ENCODE measurements around the gene LIMA1. TPM values are rescaled to one million over a fixed set of nuclear protein-coding genes. Genes with fewer than 3 reads are reported as not detected.
"Not testable (repeated sequence)": the region's sequence is repeated elsewhere in the genome, so short reads cannot be mapped to it uniquely, and the experiment has no call there.

LIMA1 gene
- total RNA-seq, 1 donor from 2014 or later = 54.3 TPM

DNA sequence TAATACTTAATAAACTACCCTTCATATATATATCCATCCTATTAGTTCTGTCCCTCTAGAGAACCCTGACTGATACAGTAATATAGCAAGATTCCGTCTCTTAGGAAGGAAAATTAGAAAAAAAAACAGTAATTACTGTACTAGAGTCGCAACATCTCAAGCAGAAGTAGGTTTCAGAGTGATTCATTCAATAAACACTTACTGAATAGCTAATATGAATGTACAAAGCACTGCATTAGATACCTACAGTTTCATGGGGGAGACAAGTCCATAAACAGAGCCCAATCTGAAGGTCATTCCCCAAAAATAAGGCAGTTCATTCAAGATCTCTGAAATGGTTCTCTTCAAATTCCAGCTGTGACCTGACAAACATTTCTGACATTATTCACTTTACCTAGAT is 126.1 kb downstream of the LIMA1 start:
- Histone ChIP-seq H3K9me3 (ENCODE audit: control insufficient read depth in 3 of 3, low read length in 3 of 3) (no peaks in the 10 kb centered on the region), H3K36me3 (ENCODE audit: control insufficient read depth in 3 of 3, insufficient read depth in 3 of 3, low read length in 3 of 3) (no peaks in the 10 kb centered on the region), H3K4me1 (ENCODE audit: control insufficient read depth in 3 of 3, insufficient read depth in 3 of 3, low read length in 3 of 3) (no peaks in the 10 kb centered on the region), H3K4me3 (ENCODE audit: low read length in 3 of 3) (no peak overlapping the region), H3K27me3 (ENCODE audit: control insufficient read depth in 3 of 3, insufficient read depth in 3 of 3, low read length in 3 of 3) (no peaks in the 10 kb centered on the region), H3K9ac (ENCODE audit: low read depth in 1 of 3, low read length in 3 of 3) (no peak overlapping the region), H3K27ac (ENCODE audit: low read depth, low read length) (no peak overlapping the region)

DNA sequence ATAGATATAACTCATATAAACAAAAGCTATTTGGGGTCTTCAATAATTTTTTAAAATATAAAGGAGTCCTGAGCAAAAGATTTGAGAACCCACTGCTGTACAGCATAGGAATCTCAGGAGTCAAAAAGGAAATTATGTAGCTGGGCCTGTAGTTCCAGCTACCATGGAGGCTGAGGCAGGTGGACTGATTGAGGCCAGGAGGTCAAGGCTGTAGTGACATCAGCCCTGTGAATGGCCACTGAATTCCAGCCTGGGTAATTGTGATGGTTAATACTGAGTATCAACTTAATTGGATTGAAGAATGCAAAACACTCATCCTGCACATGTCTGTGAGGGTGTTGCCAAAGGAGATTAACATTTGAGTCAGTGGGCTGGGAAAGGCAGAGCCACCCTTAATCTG is 126.7 kb downstream of the LIMA1 start:
- no peak overlapping the region for H3K27ac ChIP-seq (ENCODE audit: low read depth, low read length)
- no peaks in the 10 kb centered on the region for H3K9me3 ChIP-seq (ENCODE audit: control insufficient read depth in 3 of 3, low read length in 3 of 3)
- H3K4me3 ChIP-seq (ENCODE audit: low read length in 3 of 3) = no peak overlapping the region
- no peaks in the 10 kb centered on the region for H3K27me3 ChIP-seq (ENCODE audit: control insufficient read depth in 3 of 3, insufficient read depth in 3 of 3, low read length in 3 of 3)
- no peak overlapping the region for H3K9ac ChIP-seq (ENCODE audit: low read depth in 1 of 3, low read length in 3 of 3)
- H3K4me1 ChIP-seq (ENCODE audit: control insufficient read depth in 3 of 3, insufficient read depth in 3 of 3, low read length in 3 of 3) = no peaks in the 10 kb centered on the region
- no peaks in the 10 kb centered on the region for H3K36me3 ChIP-seq (ENCODE audit: control insufficient read depth in 3 of 3, insufficient read depth in 3 of 3, low read length in 3 of 3)

DNA sequence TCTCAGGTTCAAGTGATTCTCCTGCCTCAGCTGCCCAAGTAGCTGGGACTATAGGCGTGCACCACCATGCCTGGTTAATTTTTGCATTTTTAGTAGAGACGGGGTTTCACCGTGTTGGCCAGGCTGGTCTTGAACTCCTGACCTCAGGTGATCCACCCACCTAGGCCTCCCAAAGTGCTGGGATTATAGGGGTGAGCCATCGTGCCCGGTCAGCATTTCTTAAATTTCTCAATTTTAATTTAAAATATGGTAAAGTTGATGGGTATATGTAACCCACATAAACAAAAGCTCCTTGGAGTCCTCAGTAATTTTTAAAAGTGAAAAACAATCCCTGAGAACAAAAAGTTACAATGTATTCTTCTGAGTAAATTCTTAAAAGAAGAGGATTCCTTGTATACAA is 128.4 kb downstream of the LIMA1 start:
- not testable (repeated sequence) for H3K9me3 ChIP-seq (ENCODE audit: control insufficient read depth in 3 of 3, low read length in 3 of 3); H3K4me1 ChIP-seq (ENCODE audit: control insufficient read depth in 3 of 3, insufficient read depth in 3 of 3, low read length in 3 of 3); H3K27me3 ChIP-seq (ENCODE audit: control insufficient read depth in 3 of 3, insufficient read depth in 3 of 3, low read length in 3 of 3); H3K4me3 ChIP-seq (ENCODE audit: low read length in 3 of 3); H3K36me3 ChIP-seq (ENCODE audit: control insufficient read depth in 3 of 3, insufficient read depth in 3 of 3, low read length in 3 of 3); H3K27ac ChIP-seq (ENCODE audit: low read depth, low read length); H3K9ac ChIP-seq (ENCODE audit: low read depth in 1 of 3, low read length in 3 of 3)

DNA sequence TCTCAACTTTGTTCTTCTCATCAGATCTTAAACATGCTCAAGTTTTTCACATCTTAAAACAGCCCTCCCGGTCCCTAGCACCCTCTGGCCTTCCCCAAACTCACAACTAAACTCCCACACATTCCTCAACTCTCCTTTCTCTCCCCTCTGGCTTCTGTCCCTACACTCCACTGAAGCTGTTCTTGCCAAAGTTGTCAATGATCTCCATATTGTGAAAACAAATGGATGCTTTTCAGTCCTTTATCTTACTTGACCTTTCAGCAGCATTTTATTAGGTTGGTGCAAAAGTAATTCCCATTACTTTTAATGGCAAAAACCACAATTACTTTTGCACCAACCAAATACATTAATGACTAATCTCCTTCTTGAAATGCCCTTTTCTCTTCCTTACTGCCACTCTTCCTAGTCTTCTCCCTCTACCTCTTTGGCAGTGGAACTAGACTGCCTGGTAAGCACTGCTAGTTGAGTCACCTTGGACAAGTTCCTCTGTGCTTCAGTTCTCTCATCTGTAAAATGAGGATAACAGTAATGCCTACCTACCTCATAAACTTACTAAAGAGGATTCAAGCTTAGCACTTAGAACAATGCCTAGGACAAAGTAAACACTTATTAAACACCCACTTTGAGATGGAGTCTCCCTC is 132.2 kb downstream of the LIMA1 start:
- Histone ChIP-seq H3K4me1 (ENCODE audit: control insufficient read depth in 3 of 3, insufficient read depth in 3 of 3, low read length in 3 of 3) (peaks cover 0 to 5% (median 5%) of the 10 kb centered on the region in 3 donors), H3K4me3 (ENCODE audit: low read length in 3 of 3) (no peak overlapping the region), H3K27ac (ENCODE audit: low read depth, low read length) (no peak overlapping the region), H3K9me3 (ENCODE audit: control insufficient read depth in 3 of 3, low read length in 3 of 3) (no peaks in the 10 kb centered on the region), H3K27me3 (ENCODE audit: control insufficient read depth in 3 of 3, insufficient read depth in 3 of 3, low read length in 3 of 3) (no peaks in the 10 kb centered on the region), H3K36me3 (ENCODE audit: control insufficient read depth in 3 of 3, insufficient read depth in 3 of 3, low read length in 3 of 3) (no peaks in the 10 kb centered on the region), H3K9ac (ENCODE audit: low read depth in 1 of 3, low read length in 3 of 3) (no peak overlapping the region)

DNA sequence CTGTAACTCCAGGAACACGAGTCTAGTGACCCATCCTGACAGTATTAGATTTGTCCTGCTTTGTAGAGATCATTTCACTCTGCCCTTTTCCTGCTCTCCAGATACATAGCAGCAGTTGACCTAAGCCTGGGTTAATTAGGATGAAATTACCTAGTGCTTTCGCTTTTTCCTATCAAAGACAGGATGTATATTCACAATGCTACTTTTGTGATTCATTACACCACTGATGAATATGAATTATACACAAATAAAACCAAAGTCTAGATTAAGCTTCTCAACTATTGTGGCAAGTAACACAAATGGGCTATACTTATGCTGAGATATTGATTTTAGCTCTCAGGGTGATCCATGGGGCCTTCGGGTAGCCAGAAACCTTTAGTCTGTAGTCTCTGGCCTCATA is 134.0 kb downstream of the LIMA1 start:
- peaks cover 0 to 5% (median 5%) of the 10 kb centered on the region in 3 donors for H3K4me1 ChIP-seq (ENCODE audit: control insufficient read depth in 3 of 3, insufficient read depth in 3 of 3, low read length in 3 of 3)
- no peak overlapping the region for H3K4me3 ChIP-seq (ENCODE audit: low read length in 3 of 3)
- no peak overlapping the region for H3K9ac ChIP-seq (ENCODE audit: low read depth in 1 of 3, low read length in 3 of 3)
- H3K9me3 ChIP-seq (ENCODE audit: control insufficient read depth in 3 of 3, low read length in 3 of 3) = no peaks in the 10 kb centered on the region
- H3K27ac ChIP-seq (ENCODE audit: low read depth, low read length) = no peak overlapping the region
- no peaks in the 10 kb centered on the region for H3K36me3 ChIP-seq (ENCODE audit: control insufficient read depth in 3 of 3, insufficient read depth in 3 of 3, low read length in 3 of 3)
- H3K27me3 ChIP-seq (ENCODE audit: control insufficient read depth in 3 of 3, insufficient read depth in 3 of 3, low read length in 3 of 3) = no peaks in the 10 kb centered on the region

DNA sequence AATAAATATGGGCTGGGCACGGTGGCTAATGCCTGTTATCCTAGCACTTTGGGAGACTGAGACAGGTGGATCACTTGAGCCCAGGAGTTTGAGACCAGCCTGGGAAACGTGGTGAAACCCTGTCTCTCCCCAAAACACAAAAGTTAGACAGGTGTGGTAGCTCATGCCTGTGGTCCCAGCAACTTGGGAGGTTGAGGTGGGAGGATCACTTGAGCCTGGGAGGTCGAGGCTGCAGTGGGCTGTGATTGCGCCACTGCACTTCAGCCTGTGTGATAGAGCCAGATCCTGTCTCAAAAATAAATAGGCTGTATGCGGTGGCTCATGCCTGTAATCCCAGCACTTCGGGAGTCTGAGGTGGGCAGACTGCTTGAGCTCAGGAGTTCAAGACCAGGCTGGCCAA is 135.3 kb downstream of the LIMA1 start:
- H3K27ac ChIP-seq (ENCODE audit: low read depth, low read length); H3K36me3 ChIP-seq (ENCODE audit: control insufficient read depth in 3 of 3, insufficient read depth in 3 of 3, low read length in 3 of 3); H3K4me3 ChIP-seq (ENCODE audit: low read length in 3 of 3); H3K9ac ChIP-seq (ENCODE audit: low read depth in 1 of 3, low read length in 3 of 3); H3K4me1 ChIP-seq (ENCODE audit: control insufficient read depth in 3 of 3, insufficient read depth in 3 of 3, low read length in 3 of 3); H3K9me3 ChIP-seq (ENCODE audit: control insufficient read depth in 3 of 3, low read length in 3 of 3); H3K27me3 ChIP-seq (ENCODE audit: control insufficient read depth in 3 of 3, insufficient read depth in 3 of 3, low read length in 3 of 3): not testable (repeated sequence)

DNA sequence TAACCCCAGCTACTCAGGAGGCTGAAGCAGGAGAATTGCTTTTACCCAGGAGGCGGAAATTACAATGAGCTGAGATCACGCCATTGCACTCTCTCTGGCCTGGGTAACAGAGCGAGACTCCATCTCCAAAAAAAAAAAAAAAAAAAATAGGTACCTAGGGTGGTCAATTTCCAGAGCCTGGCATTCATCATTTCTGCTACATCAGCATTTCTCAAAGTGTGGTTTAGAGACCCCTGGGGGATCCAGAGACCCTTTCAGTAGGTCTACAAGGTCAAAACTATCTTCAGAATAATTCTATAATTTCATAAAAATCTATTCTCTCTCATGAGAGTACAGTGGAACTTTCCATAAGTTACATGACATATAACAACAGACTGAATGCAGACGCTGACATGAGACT is 136.0 kb downstream of the LIMA1 start:
- peaks cover 0 to 5% (median 5%) of the 10 kb centered on the region in 3 donors for H3K4me1 ChIP-seq (ENCODE audit: control insufficient read depth in 3 of 3, insufficient read depth in 3 of 3, low read length in 3 of 3)
- no peak overlapping the region for H3K4me3 ChIP-seq (ENCODE audit: low read length in 3 of 3)
- H3K27ac ChIP-seq (ENCODE audit: low read depth, low read length) = no peak overlapping the region
- no peaks in the 10 kb centered on the region for H3K9me3 ChIP-seq (ENCODE audit: control insufficient read depth in 3 of 3, low read length in 3 of 3)
- no peaks in the 10 kb centered on the region for H3K27me3 ChIP-seq (ENCODE audit: control insufficient read depth in 3 of 3, insufficient read depth in 3 of 3, low read length in 3 of 3)
- H3K9ac ChIP-seq (ENCODE audit: low read depth in 1 of 3, low read length in 3 of 3) = no peak overlapping the region
- peaks cover 0 to 5% (median 0%) of the 10 kb centered on the region in 3 donors for H3K36me3 ChIP-seq (ENCODE audit: control insufficient read depth in 3 of 3, insufficient read depth in 3 of 3, low read length in 3 of 3)

DNA sequence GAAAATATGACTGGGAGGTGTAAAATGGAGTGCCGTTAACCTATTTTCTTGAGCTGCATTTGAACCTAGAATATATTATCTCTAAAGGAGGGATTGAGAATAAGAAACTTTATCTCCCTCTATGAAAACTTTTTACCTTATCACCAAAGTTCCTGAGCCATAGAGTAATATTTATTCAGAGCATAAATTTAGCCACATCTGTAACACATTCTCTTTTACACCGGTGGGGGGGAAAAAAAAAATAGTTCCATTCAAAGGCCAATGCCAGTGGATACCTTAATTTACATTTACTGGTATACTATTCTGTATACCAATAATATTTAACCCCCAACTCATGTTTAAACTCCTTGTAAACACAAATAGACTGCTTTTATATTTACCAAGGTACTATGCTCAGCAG is 137.9 kb downstream of the LIMA1 start:
- Histone ChIP-seq H3K27ac (ENCODE audit: low read depth, low read length) (no peak overlapping the region), H3K27me3 (ENCODE audit: control insufficient read depth in 3 of 3, insufficient read depth in 3 of 3, low read length in 3 of 3) (no peaks in the 10 kb centered on the region), H3K36me3 (ENCODE audit: control insufficient read depth in 3 of 3, insufficient read depth in 3 of 3, low read length in 3 of 3) (peaks cover 0 to 19% (median 5%) of the 10 kb centered on the region in 3 donors), H3K4me1 (ENCODE audit: control insufficient read depth in 3 of 3, insufficient read depth in 3 of 3, low read length in 3 of 3) (peaks cover 0 to 5% (median 5%) of the 10 kb centered on the region in 3 donors), H3K4me3 (ENCODE audit: low read length in 3 of 3) (no peak overlapping the region), H3K9ac (ENCODE audit: low read depth in 1 of 3, low read length in 3 of 3) (no peak overlapping the region), H3K9me3 (ENCODE audit: control insufficient read depth in 3 of 3, low read length in 3 of 3) (no peaks in the 10 kb centered on the region)

DNA sequence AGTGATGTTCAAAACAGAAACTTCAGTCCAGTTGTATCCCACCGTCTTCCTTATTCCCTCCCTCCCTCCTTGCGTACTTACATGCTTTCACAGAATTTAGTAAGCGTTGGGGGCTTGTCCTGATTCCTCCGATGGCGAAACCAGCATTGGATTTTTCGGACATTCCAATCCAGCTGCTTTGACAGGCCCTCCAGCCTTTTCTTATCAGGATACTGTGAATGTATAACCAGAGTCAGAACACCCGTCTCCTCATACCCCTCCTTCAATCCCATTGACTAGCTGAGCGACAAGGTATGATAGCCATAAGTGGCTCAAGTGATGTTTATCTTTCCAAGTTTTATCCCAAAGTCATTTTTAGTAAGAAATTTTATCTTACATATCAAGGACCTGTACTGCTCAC is 140.3 kb downstream of the LIMA1 start:
- H3K27me3 ChIP-seq (ENCODE audit: control insufficient read depth in 3 of 3, insufficient read depth in 3 of 3, low read length in 3 of 3) = no peaks in the 10 kb centered on the region
- no peaks in the 10 kb centered on the region for H3K9me3 ChIP-seq (ENCODE audit: control insufficient read depth in 3 of 3, low read length in 3 of 3)
- peaks cover 0 to under 1% (median 0%) of the 10 kb centered on the region in 3 donors for H3K4me1 ChIP-seq (ENCODE audit: control insufficient read depth in 3 of 3, insufficient read depth in 3 of 3, low read length in 3 of 3)
- no peak overlapping the region for H3K27ac ChIP-seq (ENCODE audit: low read depth, low read length)
- H3K4me3 ChIP-seq (ENCODE audit: low read length in 3 of 3) = no peak overlapping the region
- H3K9ac ChIP-seq (ENCODE audit: low read depth in 1 of 3, low read length in 3 of 3) = no peak overlapping the region
- H3K36me3 ChIP-seq (ENCODE audit: control insufficient read depth in 3 of 3, insufficient read depth in 3 of 3, low read length in 3 of 3) = peaks cover 0 to 19% (median 5%) of the 10 kb centered on the region in 3 donors

DNA sequence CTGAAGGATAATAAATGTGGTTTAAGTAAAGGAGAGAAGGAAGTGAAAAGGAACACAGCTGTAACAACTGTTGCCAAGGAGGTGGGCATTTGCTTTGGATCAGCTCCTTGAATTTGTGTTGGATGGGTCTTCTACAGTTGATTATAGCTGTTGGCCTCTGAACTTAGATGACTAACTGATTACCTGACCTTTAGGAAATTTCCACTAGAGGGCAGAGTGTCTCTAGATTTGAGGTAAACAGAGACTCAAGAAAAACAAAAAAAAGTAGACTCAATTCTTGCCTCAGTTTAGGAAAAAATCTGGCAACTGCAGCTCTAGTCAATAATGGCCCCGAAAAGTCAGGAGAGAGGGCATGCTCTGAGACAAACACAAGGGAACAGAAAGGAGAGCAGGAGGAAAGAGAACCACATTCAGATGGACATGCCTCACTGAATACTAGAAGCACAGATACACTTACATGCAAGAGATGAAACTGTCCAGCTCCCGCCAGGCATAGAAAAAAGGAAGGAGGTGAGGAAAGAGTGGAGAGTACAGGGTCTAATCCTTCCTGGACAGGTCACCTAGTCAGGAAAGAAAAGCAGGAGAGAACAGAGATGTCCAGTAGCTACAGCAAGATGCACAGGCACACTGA is 150.7 kb downstream of the LIMA1 start:
- H3K4me1 ChIP-seq (ENCODE audit: control insufficient read depth in 3 of 3, insufficient read depth in 3 of 3, low read length in 3 of 3) = no peaks in the 10 kb centered on the region
- H3K9ac ChIP-seq (ENCODE audit: low read depth in 1 of 3, low read length in 3 of 3) = no peak overlapping the region
- no peaks in the 10 kb centered on the region for H3K27me3 ChIP-seq (ENCODE audit: control insufficient read depth in 3 of 3, insufficient read depth in 3 of 3, low read length in 3 of 3)
- no peak overlapping the region for H3K27ac ChIP-seq (ENCODE audit: low read depth, low read length)
- no peak overlapping the region for H3K4me3 ChIP-seq (ENCODE audit: low read length in 3 of 3)
- peaks cover 28 to 41% (median 36%) of the 10 kb centered on the region in 3 donors for H3K36me3 ChIP-seq (ENCODE audit: control insufficient read depth in 3 of 3, insufficient read depth in 3 of 3, low read length in 3 of 3)
- H3K9me3 ChIP-seq (ENCODE audit: control insufficient read depth in 3 of 3, low read length in 3 of 3) = no peaks in the 10 kb centered on the region

Measured in skeletal muscle tissue (tissue), 4 donors.